ENCODE measurements around the gene DPH5.
"Not testable (repeated sequence)": the region's sequence is repeated elsewhere in the genome, so short reads cannot be mapped to it uniquely, and the experiment has no call there.

DPH5 gene

GRCh38 chr1:101032129-101032528 is 6.5 kb upstream of the DPH5 start:
- not testable (repeated sequence) for H3K27ac ChIP-seq (ENCODE audit: low read length); H3K4me1 ChIP-seq (ENCODE audit: control insufficient read depth, insufficient read depth, low read length); H3K9me3 ChIP-seq (ENCODE audit: control insufficient read depth, insufficient read depth, low read length); DNase-seq (ENCODE audit: low read depth, low spot score); H3K27me3 ChIP-seq (ENCODE audit: control insufficient read depth, insufficient read depth, low read length); H3K4me3 ChIP-seq (ENCODE audit: low read length); H3K36me3 ChIP-seq (ENCODE audit: control insufficient read depth, insufficient read depth, low read length)
- no CpG with 5 or more reads among the region's 2 CpGs for WGBS (ENCODE audit: insufficient coverage, insufficient read length)

- no peak overlapping the region for H3K4me3 ChIP-seq (ENCODE audit: low read length)
- DNase-seq (ENCODE audit: low read depth, low spot score): no peak
- 0 out of 2 replicates have a peak, but pooled peaks cover 2% of the 10 kb centered on the region for H3K4me1 ChIP-seq (ENCODE audit: control insufficient read depth, insufficient read depth, low read length)
- no peaks in the 10 kb centered on the region for H3K9me3 ChIP-seq (ENCODE audit: control insufficient read depth, insufficient read depth, low read length)
- H3K36me3 ChIP-seq (ENCODE audit: control insufficient read depth, insufficient read depth, low read length): no peaks in the 10 kb centered on the region
- H3K27ac ChIP-seq (ENCODE audit: low read length): no peak overlapping the region
- H3K27me3 ChIP-seq (ENCODE audit: control insufficient read depth, insufficient read depth, low read length): no peaks in the 10 kb centered on the region
- WGBS (ENCODE audit: insufficient coverage, insufficient read length): no CpG with 5 or more reads among the region's 4 CpGs
These were observed 5.3 kb upstream of the DPH5 start for GRCh38 chr1:101030881-101031280.

- H3K4me3 ChIP-seq (ENCODE audit: low read length): no peak overlapping the region
- no peak overlapping the region for H3K27ac ChIP-seq (ENCODE audit: low read length)
- H3K36me3 ChIP-seq (ENCODE audit: control insufficient read depth, insufficient read depth, low read length): no peaks in the 10 kb centered on the region
- no peaks in the 10 kb centered on the region for H3K9me3 ChIP-seq (ENCODE audit: control insufficient read depth, insufficient read depth, low read length)
- no peaks in the 10 kb centered on the region for H3K4me1 ChIP-seq (ENCODE audit: control insufficient read depth, insufficient read depth, low read length)
- no peak for DNase-seq (ENCODE audit: low read depth, low spot score)
- no peaks in the 10 kb centered on the region for H3K27me3 ChIP-seq (ENCODE audit: control insufficient read depth, insufficient read depth, low read length)
- no CpG with 5 or more reads among the region's 1 CpG for WGBS (ENCODE audit: insufficient coverage, insufficient read length)
These were observed 3.6 kb upstream of the DPH5 start for GRCh38 chr1:101029184-101029583.

- Histone ChIP-seq H3K4me1 (ENCODE audit: control insufficient read depth, insufficient read depth, low read length) (no peaks in the 10 kb centered on the region), H3K9me3 (ENCODE audit: control insufficient read depth, insufficient read depth, low read length) (no peaks in the 10 kb centered on the region), H3K36me3 (ENCODE audit: control insufficient read depth, insufficient read depth, low read length) (no peaks in the 10 kb centered on the region), H3K4me3 (ENCODE audit: low read length) (no peak overlapping the region), H3K27ac (ENCODE audit: low read length) (no peak overlapping the region), H3K27me3 (ENCODE audit: control insufficient read depth, insufficient read depth, low read length) (no peaks in the 10 kb centered on the region)
- WGBS (ENCODE audit: insufficient coverage, insufficient read length): no CpG with 5 or more reads among the region's 2 CpGs
- DNase-seq (ENCODE audit: low read depth, low spot score): no peak
These were observed 2.9 kb upstream of the DPH5 start for GRCh38 chr1:101028466-101028865.

GRCh38 chr1:101027194-101027772 is 1.7 kb upstream of the DPH5 start:
- DNase-seq (ENCODE audit: low read depth, low spot score): no peak
- H3K27ac ChIP-seq (ENCODE audit: low read length): no peak overlapping the region
- H3K9me3 ChIP-seq (ENCODE audit: control insufficient read depth, insufficient read depth, low read length): no peaks in the 10 kb centered on the region
- H3K27me3 ChIP-seq (ENCODE audit: control insufficient read depth, insufficient read depth, low read length): no peaks in the 10 kb centered on the region
- no peaks in the 10 kb centered on the region for H3K36me3 ChIP-seq (ENCODE audit: control insufficient read depth, insufficient read depth, low read length)
- no CpG with 5 or more reads among the region's 6 CpGs for WGBS (ENCODE audit: insufficient coverage, insufficient read length)
- H3K4me1 ChIP-seq (ENCODE audit: control insufficient read depth, insufficient read depth, low read length): no peaks in the 10 kb centered on the region
- H3K4me3 ChIP-seq (ENCODE audit: low read length): no peak overlapping the region

- no peaks in the 10 kb centered on the region for H3K9me3 ChIP-seq (ENCODE audit: control insufficient read depth, insufficient read depth, low read length)
- no peak for DNase-seq (ENCODE audit: low read depth, low spot score)
- no peaks in the 10 kb centered on the region for H3K36me3 ChIP-seq (ENCODE audit: control insufficient read depth, insufficient read depth, low read length)
- H3K4me3 ChIP-seq (ENCODE audit: low read length): peak overlapping the region; percentile 60; the same call in 1 of the 2 replicates
- H3K27me3 ChIP-seq (ENCODE audit: control insufficient read depth, insufficient read depth, low read length): no peaks in the 10 kb centered on the region
- no peak overlapping the region for H3K27ac ChIP-seq (ENCODE audit: low read length)
- H3K4me1 ChIP-seq (ENCODE audit: control insufficient read depth, insufficient read depth, low read length): no peaks in the 10 kb centered on the region
- no CpG with 5 or more reads among the region's 5 CpGs for WGBS (ENCODE audit: insufficient coverage, insufficient read length)
These were observed 825 bp upstream of the DPH5 start for GRCh38 chr1:101026430-101026788.

- no peak for DNase-seq (ENCODE audit: low read depth, low spot score)
- no CpG with 5 or more reads among the region's 9 CpGs for WGBS (ENCODE audit: insufficient coverage, insufficient read length)
- Histone ChIP-seq H3K27ac (ENCODE audit: low read length) (no peak overlapping the region), H3K36me3 (ENCODE audit: control insufficient read depth, insufficient read depth, low read length) (no peaks in the 10 kb centered on the region), H3K9me3 (ENCODE audit: control insufficient read depth, insufficient read depth, low read length) (no peaks in the 10 kb centered on the region), H3K27me3 (ENCODE audit: control insufficient read depth, insufficient read depth, low read length) (no peaks in the 10 kb centered on the region), H3K4me3 (ENCODE audit: low read length) (peak overlapping the region; percentile 60), H3K4me1 (ENCODE audit: control insufficient read depth, insufficient read depth, low read length) (no peaks in the 10 kb centered on the region)
These were observed 314 bp downstream of the DPH5 start for GRCh38 chr1:101025283-101025656.

GRCh38 chr1:101022294-101022693 is 3.3 kb downstream of the DPH5 start:
- WGBS (ENCODE audit: insufficient coverage, insufficient read length): no CpG with 5 or more reads among the region's 3 CpGs
- H3K27ac ChIP-seq (ENCODE audit: low read length): no peak overlapping the region
- H3K36me3 ChIP-seq (ENCODE audit: control insufficient read depth, insufficient read depth, low read length): no peaks in the 10 kb centered on the region
- H3K4me3 ChIP-seq (ENCODE audit: low read length): no peak overlapping the region
- no peaks in the 10 kb centered on the region for H3K9me3 ChIP-seq (ENCODE audit: control insufficient read depth, insufficient read depth, low read length)
- no peaks in the 10 kb centered on the region for H3K4me1 ChIP-seq (ENCODE audit: control insufficient read depth, insufficient read depth, low read length)
- no peaks in the 10 kb centered on the region for H3K27me3 ChIP-seq (ENCODE audit: control insufficient read depth, insufficient read depth, low read length)
- no peak for DNase-seq (ENCODE audit: low read depth, low spot score)

- H3K9me3 ChIP-seq (ENCODE audit: control insufficient read depth, insufficient read depth, low read length): no peaks in the 10 kb centered on the region
- H3K4me1 ChIP-seq (ENCODE audit: control insufficient read depth, insufficient read depth, low read length): no peaks in the 10 kb centered on the region
- H3K36me3 ChIP-seq (ENCODE audit: control insufficient read depth, insufficient read depth, low read length): no peaks in the 10 kb centered on the region
- no CpG with 5 or more reads among the region's 1 CpG for WGBS (ENCODE audit: insufficient coverage, insufficient read length)
- no peak overlapping the region for H3K4me3 ChIP-seq (ENCODE audit: low read length)
- no peak overlapping the region for H3K27ac ChIP-seq (ENCODE audit: low read length)
- no peaks in the 10 kb centered on the region for H3K27me3 ChIP-seq (ENCODE audit: control insufficient read depth, insufficient read depth, low read length)
- DNase-seq (ENCODE audit: low read depth, low spot score): no peak
These were observed 8.1 kb downstream of the DPH5 start for GRCh38 chr1:101017448-101017847.

GRCh38 chr1:101013776-101014175 is 11.8 kb downstream of the DPH5 start:
- DNase-seq (ENCODE audit: low read depth, low spot score): no peak
- H3K4me3 ChIP-seq (ENCODE audit: low read length): no peak overlapping the region
- WGBS (ENCODE audit: insufficient coverage, insufficient read length): no CpG with 5 or more reads among the region's 1 CpG
- H3K9me3 ChIP-seq (ENCODE audit: control insufficient read depth, insufficient read depth, low read length): no peaks in the 10 kb centered on the region
- H3K4me1 ChIP-seq (ENCODE audit: control insufficient read depth, insufficient read depth, low read length): no peaks in the 10 kb centered on the region
- H3K27ac ChIP-seq (ENCODE audit: low read length): no peak overlapping the region
- no peaks in the 10 kb centered on the region for H3K27me3 ChIP-seq (ENCODE audit: control insufficient read depth, insufficient read depth, low read length)
- no peaks in the 10 kb centered on the region for H3K36me3 ChIP-seq (ENCODE audit: control insufficient read depth, insufficient read depth, low read length)

GRCh38 chr1:101008229-101008834 is 17.3 kb downstream of the DPH5 start:
- WGBS (ENCODE audit: insufficient coverage, insufficient read length): 100% methylated on average over 2 of the region's 3 CpGs
- DNase-seq (ENCODE audit: low read depth, low spot score): no peak
- Histone ChIP-seq H3K9me3 (ENCODE audit: control insufficient read depth, insufficient read depth, low read length) (no peaks in the 10 kb centered on the region), H3K27me3 (ENCODE audit: control insufficient read depth, insufficient read depth, low read length) (no peaks in the 10 kb centered on the region), H3K4me3 (ENCODE audit: low read length) (no peak overlapping the region), H3K27ac (ENCODE audit: low read length) (no peak overlapping the region), H3K4me1 (ENCODE audit: control insufficient read depth, insufficient read depth, low read length) (no peaks in the 10 kb centered on the region), H3K36me3 (ENCODE audit: control insufficient read depth, insufficient read depth, low read length) (no peaks in the 10 kb centered on the region)

Measured in iPS DF 6.9 (cell line).